NCI-H146 treated with DMSO at 0.1 percent for 48 hours (cell line): ENCODE data around the gene ANP32E.
"Not testable (repeated sequence)": the region's sequence is repeated elsewhere in the genome, so short reads cannot be mapped to it uniquely, and the experiment has no call there.

ENCODE experiments used
- DNase-seq: peaks from one replicate; lab custom pipeline; 2025; ENCODE audit not compliant: unreplicated experiment; lab: John Stamatoyannopoulos, UW

Gene ANP32E

GRCh38 chr1:150214099-150214756, 21.7 kb downstream of the ANP32E start:
- DNase-seq, result not testable (repeated sequence)

DNA sequence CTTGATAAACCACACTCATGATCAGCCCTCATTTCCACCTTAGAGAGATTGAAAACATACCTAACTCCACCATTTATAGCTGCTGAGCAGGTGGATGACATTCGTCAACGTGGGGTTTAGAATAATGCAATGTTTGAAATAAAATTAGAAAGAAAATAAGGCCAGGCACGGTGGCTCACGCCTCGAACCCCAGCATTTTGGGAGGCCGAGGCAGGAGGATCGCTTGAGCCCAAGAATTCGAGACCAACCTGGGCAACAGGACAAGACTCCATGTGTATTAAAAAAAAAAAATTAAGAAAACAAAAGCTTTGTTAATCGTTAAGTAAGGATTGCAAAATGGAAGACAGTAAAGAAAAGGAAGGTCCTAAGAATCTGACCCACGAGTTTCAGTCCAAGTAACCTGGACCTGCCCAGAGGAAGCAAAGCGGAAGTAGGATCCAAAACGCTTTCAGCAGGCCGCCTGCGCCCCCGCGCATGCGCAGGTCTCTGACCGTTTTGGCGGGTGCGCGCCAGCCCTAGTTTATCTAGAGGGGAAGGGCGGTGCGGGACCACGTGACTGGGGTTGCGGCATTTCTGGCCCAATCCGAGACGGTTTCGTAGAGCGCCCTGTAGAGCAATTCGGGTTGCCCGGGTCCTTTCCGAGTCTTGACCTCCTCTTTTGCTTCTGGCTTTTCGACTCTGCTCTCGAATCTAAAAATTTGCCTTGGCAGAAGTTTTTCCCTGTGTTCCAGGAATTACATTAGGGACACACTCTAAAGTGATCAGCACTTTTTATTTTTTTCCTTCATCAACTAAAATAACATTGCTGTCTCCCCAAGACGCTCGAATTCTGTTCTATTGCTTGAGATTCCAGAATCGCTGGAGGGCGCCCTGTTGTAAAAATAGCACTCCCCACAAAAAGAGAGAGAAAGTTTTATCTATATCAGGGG, 22.5 kb downstream of the ANP32E start:
- DNase-seq, result peak; percentile 35

DNA sequence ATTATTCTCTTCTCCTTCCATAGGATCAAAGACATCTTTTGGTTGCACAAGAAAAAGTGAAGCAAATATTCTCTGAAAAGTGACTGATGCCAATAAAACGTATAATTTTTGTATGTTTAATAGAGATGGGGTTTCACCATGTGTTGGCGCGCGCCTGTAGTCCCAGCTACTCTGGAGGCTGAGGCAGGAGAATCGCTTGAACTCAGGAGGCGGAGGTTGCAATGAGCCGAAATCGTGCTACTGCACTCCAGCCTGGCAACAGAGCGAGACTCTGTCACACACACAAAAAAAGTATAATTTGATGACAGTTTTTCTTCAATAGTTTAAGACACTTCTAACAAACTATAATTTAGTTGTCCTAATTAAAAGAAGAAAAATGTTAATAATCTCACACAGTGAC, 23.8 kb downstream of the ANP32E start:
- no peak for DNase-seq

- no peak for DNase-seq
These were observed 25.2 kb downstream of the ANP32E start for GRCh38 chr1:150210706-150211105.

- no peak for DNase-seq
These were observed 25.8 kb downstream of the ANP32E start for GRCh38 chr1:150210091-150210490.

DNA sequence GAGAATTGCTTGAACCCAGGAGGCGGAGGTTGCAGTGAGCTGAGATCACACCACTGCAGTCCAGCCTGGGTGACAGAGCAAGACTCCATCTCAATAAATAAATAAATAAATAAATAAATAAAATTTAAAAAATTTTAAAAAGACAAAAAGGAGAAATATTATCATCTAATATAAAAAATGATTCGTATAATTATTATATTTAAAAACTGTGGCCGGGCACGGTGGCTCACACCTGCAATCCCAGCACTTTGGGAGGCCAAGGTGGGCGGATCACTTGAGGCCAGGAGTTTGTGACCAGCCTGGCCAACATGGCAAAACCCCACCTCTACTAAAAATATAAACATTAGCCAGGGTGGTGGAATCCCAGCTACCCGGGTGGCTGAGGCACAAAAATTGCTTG, 27.5 kb downstream of the ANP32E start:
- DNase-seq, result not testable (repeated sequence)

DNA sequence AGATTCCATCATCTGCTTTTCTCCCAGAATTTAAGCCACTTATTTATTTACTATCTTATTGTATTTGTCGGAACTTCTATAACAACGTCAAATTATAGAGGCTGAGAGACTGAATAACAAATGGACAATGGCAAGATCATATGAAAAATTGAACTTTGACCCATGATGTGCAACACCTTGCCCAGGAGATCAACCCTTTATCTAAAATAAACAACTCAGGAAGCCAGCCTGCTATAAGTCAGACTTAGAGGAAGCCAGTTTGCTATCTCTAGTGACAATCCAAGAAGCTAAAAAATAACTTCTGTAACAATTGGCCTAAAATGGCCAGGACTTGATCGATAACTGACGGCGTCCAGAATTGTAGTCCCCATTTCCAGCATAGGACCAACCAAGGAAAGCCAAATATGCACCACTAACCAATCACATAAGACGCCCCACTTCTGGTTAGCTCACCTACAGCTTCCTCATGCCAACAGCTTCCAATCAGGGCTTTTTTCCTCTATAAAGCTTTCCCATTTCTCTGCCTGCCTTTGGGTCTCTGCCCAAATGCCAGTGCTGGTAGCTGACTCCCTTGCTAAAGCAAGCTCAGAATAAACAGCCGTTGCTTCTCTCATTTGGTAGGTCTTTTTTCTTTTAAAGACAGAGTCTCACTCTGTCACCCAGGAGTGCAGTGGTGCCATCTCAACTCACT, 28.5 kb downstream of the ANP32E start:
- DNase-seq, result no peak

DNA sequence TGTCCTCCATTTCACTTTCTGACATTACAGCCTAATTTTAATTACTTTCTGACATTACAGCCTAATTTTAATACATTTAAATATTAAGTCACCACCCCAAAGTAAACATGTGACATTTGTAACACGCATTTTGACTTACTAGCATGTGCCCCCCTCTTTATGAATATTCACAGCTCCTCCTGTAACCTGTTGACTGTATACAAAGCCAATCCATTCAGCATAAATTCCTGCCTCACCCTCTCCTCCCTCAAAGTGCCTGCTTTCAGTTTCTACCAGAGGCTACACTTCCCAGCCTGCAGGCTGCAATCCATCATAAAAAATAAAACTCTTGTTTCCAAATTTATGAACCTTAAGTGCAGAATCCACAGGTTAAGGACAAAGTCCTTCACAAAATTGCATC, 39.5 kb downstream of the ANP32E start:
- no peak for DNase-seq

DNA sequence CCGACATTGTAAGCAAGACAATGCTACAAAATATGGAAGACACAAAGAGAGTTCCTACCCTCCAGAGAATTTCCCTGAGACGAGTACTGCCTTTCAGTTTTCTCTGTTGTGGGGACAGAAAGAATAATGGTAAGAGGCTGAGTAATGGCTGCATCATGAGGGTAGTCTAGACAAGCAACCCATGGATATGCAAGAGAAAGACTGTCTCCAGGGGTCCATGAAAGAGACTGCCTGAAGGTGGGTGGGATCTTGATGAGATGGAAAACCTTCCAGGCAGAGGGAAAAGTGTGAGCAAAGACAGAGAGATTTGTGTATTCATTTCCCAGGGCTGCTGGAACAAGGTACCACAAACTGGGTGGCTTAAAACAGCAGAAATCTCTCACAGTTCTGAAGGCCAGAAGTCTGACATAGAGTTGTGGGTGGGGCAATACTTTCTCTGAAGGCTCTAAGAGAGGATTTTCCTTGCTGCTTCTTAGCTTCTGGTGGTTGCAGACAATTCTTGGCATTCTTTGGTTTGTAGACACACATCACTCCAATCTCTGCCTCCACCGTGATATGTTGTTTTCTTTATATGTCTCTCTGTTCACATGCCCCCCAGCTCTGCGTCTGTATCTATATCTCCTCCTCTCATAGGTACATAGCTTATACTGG, 41.4 kb downstream of the ANP32E start:
- DNase-seq, result no peak

DNA sequence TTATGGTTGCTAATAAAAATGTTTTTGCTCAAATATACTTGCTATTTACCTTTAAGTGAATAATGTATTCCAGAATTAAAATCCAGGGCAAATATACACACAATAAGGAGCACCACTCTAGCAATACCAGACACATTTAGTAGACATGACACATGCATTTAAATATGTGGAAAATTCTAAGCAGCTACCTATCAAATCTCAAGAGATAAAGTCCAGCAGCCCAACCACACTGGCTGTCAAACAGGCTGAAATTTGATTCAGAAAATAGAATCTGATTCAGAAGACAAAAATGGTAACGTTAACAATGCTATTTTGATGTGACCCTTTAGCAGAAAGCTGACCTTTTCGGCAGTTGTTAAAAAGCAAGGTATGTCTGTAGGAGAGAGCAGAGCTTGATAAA, 43.9 kb downstream of the ANP32E start:
- DNase-seq, result no peak

DNA sequence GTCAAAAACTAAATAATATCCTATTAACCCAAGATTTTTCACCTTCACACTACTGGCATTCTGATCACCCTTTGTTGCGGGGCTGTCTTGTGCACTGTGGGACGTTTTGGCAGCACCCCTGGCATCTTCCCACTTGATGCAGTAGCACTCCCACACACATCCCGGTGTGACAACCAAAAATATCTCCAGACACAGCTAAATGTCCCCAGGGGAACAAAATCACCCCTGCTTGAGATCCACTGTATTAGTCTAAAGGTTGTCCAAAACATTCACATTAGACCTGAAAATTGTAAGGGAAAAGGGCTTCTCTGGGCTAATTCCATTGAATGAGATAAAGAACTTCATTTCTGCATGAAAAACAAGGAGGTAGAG, 48.4 kb downstream of the ANP32E start:
- DNase-seq, result no peak

- no peak for DNase-seq
These were observed 48.9 kb downstream of the ANP32E start for GRCh38 chr1:150186789-150187559.

DNA sequence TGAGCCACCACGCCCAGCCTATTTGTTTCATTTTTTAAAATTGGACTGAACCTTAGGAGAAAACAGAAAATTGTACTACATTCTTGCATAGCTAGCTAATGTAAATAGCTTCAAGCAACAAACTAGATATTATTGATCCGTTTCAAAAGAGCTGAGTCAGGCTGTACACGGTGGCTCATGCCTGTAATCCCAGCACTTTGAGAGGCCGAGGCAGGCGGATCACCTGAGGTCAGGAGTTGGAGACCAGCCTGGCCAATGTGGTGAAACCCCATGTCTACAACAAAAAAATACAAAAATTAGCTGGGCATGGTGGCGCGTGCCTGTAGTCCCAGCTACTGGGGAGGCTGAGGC, 49.5 kb downstream of the ANP32E start:
- DNase-seq, result not testable (repeated sequence)

DNA sequence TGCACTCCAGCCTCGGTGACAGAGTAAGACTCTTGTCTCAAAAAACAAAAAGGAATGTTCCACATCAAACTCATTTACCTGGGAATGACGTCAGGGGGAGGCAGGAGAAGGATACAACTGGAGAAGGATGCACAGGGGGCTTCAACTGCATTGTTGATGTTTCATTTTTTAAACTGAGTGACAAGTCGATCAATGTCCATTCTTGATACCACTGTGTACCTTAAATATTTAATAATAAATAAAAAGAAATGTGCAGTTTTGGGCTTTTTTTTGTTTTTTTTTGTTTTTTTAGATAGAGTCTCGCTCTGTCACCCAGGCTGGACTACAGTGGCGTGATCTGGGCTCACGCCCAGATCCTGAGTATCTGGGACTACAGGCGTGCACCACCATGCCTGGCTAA, 50.4 kb downstream of the ANP32E start:
- no peak for DNase-seq

GRCh38 chr1:150183061-150183460, 52.9 kb downstream of the ANP32E start:
- no peak for DNase-seq

DNA sequence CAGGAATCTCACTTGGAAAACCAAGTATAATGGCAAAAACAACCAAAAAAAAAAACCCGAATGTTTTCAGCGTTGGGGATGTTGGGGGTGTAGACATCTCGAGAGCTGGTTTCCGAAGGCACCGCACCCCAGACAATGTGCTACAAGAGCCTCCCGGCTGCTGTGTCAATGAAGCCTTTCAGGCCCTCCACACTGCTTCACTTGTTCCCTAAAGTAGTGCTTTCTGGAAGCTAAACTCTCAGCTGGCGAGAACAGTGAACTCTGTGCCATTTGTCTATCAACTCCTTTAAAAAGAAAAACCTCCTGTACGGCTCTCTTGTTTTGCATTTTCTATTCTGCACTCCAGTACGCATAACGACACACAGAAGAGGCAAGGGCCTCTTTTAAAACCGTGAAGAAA, 53.7 kb downstream of the ANP32E start:
- no peak for DNase-seq

GRCh38 chr1:150180474-150180873, 55.4 kb downstream of the ANP32E start:
- no peak for DNase-seq

- no peak for DNase-seq
These were observed 56.0 kb downstream of the ANP32E start for GRCh38 chr1:150179867-150180266.

DNA sequence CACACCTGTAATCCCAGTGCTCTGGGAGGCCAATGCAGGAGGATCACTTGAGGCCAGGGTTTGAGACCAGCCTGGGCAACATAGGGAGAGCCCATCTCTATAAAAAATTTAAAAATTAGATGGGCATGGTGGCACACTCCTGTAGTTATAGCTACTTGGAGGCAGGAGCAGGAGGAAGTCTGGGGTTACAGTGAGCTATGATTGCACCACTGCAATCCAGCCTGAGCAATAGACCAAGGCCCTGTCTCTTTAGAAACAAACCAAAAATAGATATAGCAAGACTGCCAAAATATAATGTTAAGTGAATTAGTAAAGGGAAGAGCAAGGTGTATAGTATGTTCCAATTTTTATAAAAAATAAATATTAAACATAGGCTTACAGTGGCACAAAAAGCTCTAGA, 57.4 kb downstream of the ANP32E start:
- no peak for DNase-seq

- DNase-seq, result no peak
These were observed 59.3 kb downstream of the ANP32E start for GRCh38 chr1:150176593-150176992.

- no peak for DNase-seq
These were observed 62.7 kb downstream of the ANP32E start for GRCh38 chr1:150173141-150173585.
